Neuronal stem cell (in vitro differentiated cells): ENCODE results near the gene PRPH.

ENCODE experiments used
- DNase-seq: peaks from one replicate; pipeline ENCODE4 v3.0.0-alpha.2; 2013; ENCODE audit warnings: low spot score
- H2AFZ ChIP-seq: one replicate; pipeline ENCODE4 v1.6.1; 2013; ENCODE audit warnings: mild to moderate bottlenecking, low read length, inconsistent platforms
- H2AK5ac ChIP-seq: 2 replicates; pipeline ENCODE4 v1.6.1; 2013; ENCODE audit warnings: low read depth, mild to moderate bottlenecking, inconsistent platforms, low read length, moderate library complexity, mixed read lengths
- H2BK120ac ChIP-seq: 2 replicates; pipeline ENCODE4 v1.6.1; 2013; ENCODE audit warnings: low read depth, mild to moderate bottlenecking, inconsistent platforms, low read length, moderate library complexity, mixed read lengths
- H2BK12ac ChIP-seq: one replicate; pipeline ENCODE4 v1.6.1; 2013; ENCODE audit warnings: low read length, inconsistent platforms
- H2BK15ac ChIP-seq: 2 replicates; pipeline ENCODE4 v1.6.1; 2013; ENCODE audit warnings: mild to moderate bottlenecking, low read length, inconsistent platforms, mixed read lengths
- H2BK5ac ChIP-seq: one replicate; pipeline ENCODE4 v1.6.1; 2013; ENCODE audit warnings: inconsistent platforms, mild to moderate bottlenecking, low read length, moderate library complexity
- H3K14ac ChIP-seq: one replicate; pipeline ENCODE4 v1.6.1; 2013; ENCODE audit warnings: low read length, inconsistent platforms
- H3K18ac ChIP-seq: 2 replicates; pipeline ENCODE4 v1.6.1; 2013; ENCODE audit warnings: low read length, inconsistent platforms
- H3K23ac ChIP-seq: 2 replicates; pipeline ENCODE4 v1.6.1; 2013; ENCODE audit warnings: low read depth, mild to moderate bottlenecking, mixed read lengths, low read length, inconsistent platforms; ENCODE audit not compliant: poor library complexity
- H3K27ac ChIP-seq: replicated peaks from 3 replicates; pipeline ENCODE4 v1.5.1; 2013; ENCODE audit warnings: low read length, inconsistent platforms
- H3K27me3 ChIP-seq, 3 experiments: 2 replicates each; pipeline ENCODE4 v1.6.1; 2013; ENCODE audit warnings: low read length in 3 of 3, mild to moderate bottlenecking in 2 of 3, inconsistent platforms in 1 of 3, low read depth in 1 of 3, mixed read lengths in 1 of 3, moderate library complexity in 1 of 3; ENCODE audit not compliant: control insufficient read depth in 3 of 3, insufficient read depth in 3 of 3
- H3K36me3 ChIP-seq, 2 donors: replicated peaks in 1 of 2; 2 replicates each; pipeline ENCODE4 v1.6.1; 2013; ENCODE audit warnings: low read length in 2 of 2; ENCODE audit not compliant: control insufficient read depth in 2 of 2, insufficient read depth in 2 of 2
- H3K4ac ChIP-seq: 2 replicates; pipeline ENCODE4 v1.6.1; 2013; ENCODE audit warnings: inconsistent platforms, mild to moderate bottlenecking, low read length, moderate library complexity
- H3K4me1 ChIP-seq, 2 donors: 1 replicate in 1 of 2; 2 replicates in 1 of 2; pipeline ENCODE4 v1.6.1; 2013; ENCODE audit warnings: low read length in 2 of 2, low read depth in 1 of 2; ENCODE audit not compliant: control insufficient read depth in 2 of 2, insufficient read depth in 1 of 2
- H3K4me2 ChIP-seq: one replicate; pipeline ENCODE4 v1.6.1; 2013; ENCODE audit warnings: mild to moderate bottlenecking, low read length, inconsistent platforms; ENCODE audit not compliant: insufficient read depth, poor library complexity, severe bottlenecking
- H3K4me3 ChIP-seq, 2 donors: 2 replicates each; pipeline ENCODE4 v1.5.1; 2013; ENCODE audit warnings: low read length in 2 of 2, mild to moderate bottlenecking in 2 of 2, inconsistent platforms in 1 of 2, moderate library complexity in 1 of 2
- H3K79me1 ChIP-seq: one replicate; pipeline ENCODE4 v1.6.1; 2013; ENCODE audit warnings: low read depth, mild to moderate bottlenecking, inconsistent platforms, low read length, moderate library complexity
- H3K9ac ChIP-seq: one replicate; pipeline ENCODE4 v1.6.1; 2013; ENCODE audit warnings: mild to moderate bottlenecking, low read depth, low read length, inconsistent platforms; ENCODE audit not compliant: poor library complexity
- H3K9me3 ChIP-seq, 2 donors: replicated peaks in 1 of 2; 2 replicates each; pipeline versions ENCODE3 to v1.6.1; 2013; ENCODE audit warnings: low read length in 2 of 2, mild to moderate bottlenecking in 2 of 2, inconsistent platforms in 1 of 2, low read depth in 1 of 2, mixed read lengths in 1 of 2, moderate library complexity in 1 of 2; ENCODE audit not compliant: control insufficient read depth in 2 of 2, insufficient read depth in 1 of 2
- H4K8ac ChIP-seq: one replicate; pipeline ENCODE4 v1.6.1; 2013; ENCODE audit warnings: low read depth, mild to moderate bottlenecking, inconsistent platforms, low read length, moderate library complexity
- H4K91ac ChIP-seq: one replicate; pipeline ENCODE4 v1.6.1; 2013; ENCODE audit warnings: low read length, low read depth, mild to moderate bottlenecking, inconsistent platforms; ENCODE audit not compliant: poor library complexity
- WGBS, 2 donors: extraction: QIAGEN DNeasy Blood & Tissue Kit; methylation state at CpG; one replicate each; pipeline ENCODE4 v1.1.7; 2013; ENCODE audit warnings: missing lambda C conversion rate in 2 of 2, mixed read lengths in 1 of 2; ENCODE audit not compliant: insufficient read length in 2 of 2, insufficient replicate concordance in 1 of 2; ENCODE audit errors: extremely low coverage in 2 of 2; 5-methylcytosine and 5-hydroxymethylcytosine counted together

The PRPH gene

GRCh38 chr12:49294086-49294803 is 702 bp upstream of the PRPH start:
- DNase-seq: no peak
- Histone ChIP-seq H2BK12ac (peak overlapping the region; percentile 60), H3K36me3 (no peaks in the 10 kb centered on the region), H3K79me1 (no peaks in the 10 kb centered on the region), H3K9me3 (no peaks in the 10 kb centered on the region), H3K14ac (no peak overlapping the region), H2AFZ (peak overlapping the region; percentile 75), H3K23ac (peak overlapping the region; percentile 75), H2BK5ac (no peak overlapping the region), H3K9ac (no peak overlapping the region), H3K18ac (peak overlapping the region; percentile 52), H2BK120ac (no peak overlapping the region), H3K27me3 (peaks cover 40 to 74% (median 68%) of the 10 kb centered on the region in 3 experiments), H2AK5ac (peak overlapping the region; percentile 91), H2BK15ac (peak overlapping the region; percentile 62), H3K4ac (no peak overlapping the region), H3K27ac (no peak overlapping the region), H3K4me2 (no peak overlapping the region), H3K4me3 (no peak overlapping the region), H4K8ac (no peak overlapping the region), H3K4me1 (peaks cover 16 to 20% of the 10 kb centered on the region in 2 donors), H4K91ac (no peak overlapping the region)
- WGBS, 2 donors: no CpG with 5 or more reads among the region's 8 CpGs

DNA sequence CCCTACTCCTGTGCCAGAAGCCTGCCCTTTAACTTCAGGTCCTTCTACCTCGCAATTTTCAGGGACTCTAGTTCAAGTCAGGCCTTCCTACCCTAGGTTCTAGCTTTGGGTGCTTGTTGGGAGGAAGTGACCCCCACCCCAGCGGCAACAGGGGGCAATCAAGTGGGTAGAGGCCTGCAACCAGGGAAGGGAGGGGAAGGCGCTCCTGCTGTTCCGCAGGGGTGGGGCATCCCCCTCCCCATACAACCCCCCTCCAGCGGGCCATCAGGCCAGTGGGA is 204 bp upstream of the PRPH start:
- no peak overlapping the region for H2BK120ac ChIP-seq
- H3K4me3 ChIP-seq: no peak overlapping the region
- peak overlapping the region; percentile 18 for H2BK15ac ChIP-seq
- H4K91ac ChIP-seq: no peak overlapping the region
- no peak overlapping the region for H3K4ac ChIP-seq
- H3K9me3 ChIP-seq: no peaks in the 10 kb centered on the region
- H3K27me3 ChIP-seq: peaks cover 40 to 74% (median 68%) of the 10 kb centered on the region in 3 experiments
- H3K4me1 ChIP-seq: peaks cover 16 to 20% of the 10 kb centered on the region in 2 donors
- peak overlapping the region; percentile 96 for H3K18ac ChIP-seq
- no peak for DNase-seq
- no CpG with 5 or more reads among the region's 5 CpGs for WGBS, 2 donors
- no peak overlapping the region for H2BK5ac ChIP-seq
- H2AFZ ChIP-seq: peak overlapping the region; percentile 71
- no peak overlapping the region for H4K8ac ChIP-seq
- H3K14ac ChIP-seq: no peak overlapping the region
- no peaks in the 10 kb centered on the region for H3K36me3 ChIP-seq
- H3K27ac ChIP-seq: no peak overlapping the region
- peak overlapping the region; percentile 91 for H2AK5ac ChIP-seq
- peak overlapping the region; percentile 18 for H3K4me2 ChIP-seq
- no peak overlapping the region for H3K9ac ChIP-seq
- peak overlapping the region; percentile 75 for H3K23ac ChIP-seq
- H2BK12ac ChIP-seq: peak overlapping the region; percentile 60
- H3K79me1 ChIP-seq: no peaks in the 10 kb centered on the region

- no peaks in the 10 kb centered on the region for H3K79me1 ChIP-seq
- no CpG with 5 or more reads among the region's 54 CpGs for WGBS, 2 donors
- no peak overlapping the region for H3K4ac ChIP-seq
- peak overlapping the region; percentile 79 for H2BK15ac ChIP-seq
- H3K9ac ChIP-seq: peak overlapping the region; percentile 78
- no peak overlapping the region for H3K4me3 ChIP-seq
- H4K91ac ChIP-seq: no peak overlapping the region
- no peak overlapping the region for H3K27ac ChIP-seq
- no peak for DNase-seq
- H2AK5ac ChIP-seq: peak overlapping the region; percentile 85
- no peak overlapping the region for H2BK12ac ChIP-seq
- H2BK120ac ChIP-seq: no peak overlapping the region
- no peak overlapping the region for H3K4me2 ChIP-seq
- H3K18ac ChIP-seq: peak overlapping the region; percentile 35
- H3K14ac ChIP-seq: peak overlapping the region; percentile 85
- peaks cover 16 to 20% of the 10 kb centered on the region in 2 donors for H3K4me1 ChIP-seq
- peak overlapping the region; percentile 96 for H3K23ac ChIP-seq
- H2BK5ac ChIP-seq: no peak overlapping the region
- peaks cover 40 to 74% (median 68%) of the 10 kb centered on the region in 3 experiments for H3K27me3 ChIP-seq
- H4K8ac ChIP-seq: no peak overlapping the region
- peak overlapping the region; percentile 84 for H2AFZ ChIP-seq
- no peaks in the 10 kb centered on the region for H3K36me3 ChIP-seq
- H3K9me3 ChIP-seq: no peaks in the 10 kb centered on the region
Observed at GRCh38 chr12:49296034-49296835, 1.3 kb downstream of the PRPH start.
